OCI-LY1 (cell line): ENCODE data around the gene SLC15A4.

Experiments
- EZH2 ChIP-seq: fragments of 200-600 bp; sonication (generic), shearing (Covaris generic); IDR thresholded peaks from 2 replicates; pipeline ENCODE4 v1.8.0; 2017; ENCODE audit warnings: borderline replicate concordance, mixed run types, mild to moderate bottlenecking, antibody characterized with exemption, low read length, moderate library complexity, mixed read lengths
- TF ChIP-seq, protein P1 (sequence below): fragments of 200-600 bp; sonication (generic), shearing (Covaris generic); IDR thresholded peaks from 2 replicates; pipeline ENCODE4 v1.5.1; 2017; ENCODE audit warnings: mild to moderate bottlenecking, antibody characterized with exemption, low read length, moderate library complexity, mixed read lengths

DNA sequence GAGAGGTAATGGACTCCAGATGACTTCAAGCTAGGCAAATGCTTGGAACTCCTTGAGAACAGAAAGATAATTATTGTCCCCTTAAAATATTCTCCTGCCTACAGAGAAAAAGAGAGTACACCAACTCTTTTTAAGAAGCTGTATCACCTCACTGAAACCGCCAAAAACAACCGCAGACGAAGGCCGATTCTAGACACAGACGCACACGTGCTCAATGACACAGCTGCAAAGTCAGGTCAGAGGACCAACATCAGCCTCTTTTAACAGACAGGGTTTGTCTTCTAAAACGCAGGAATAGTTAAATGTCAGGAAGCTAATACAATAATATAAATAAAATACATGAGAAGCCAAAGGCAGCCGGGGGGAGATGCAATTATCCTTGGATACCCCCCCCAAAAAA, 19.0 kb downstream of the SLC15A4 start:
- TF ChIP-seq, protein P1, sequence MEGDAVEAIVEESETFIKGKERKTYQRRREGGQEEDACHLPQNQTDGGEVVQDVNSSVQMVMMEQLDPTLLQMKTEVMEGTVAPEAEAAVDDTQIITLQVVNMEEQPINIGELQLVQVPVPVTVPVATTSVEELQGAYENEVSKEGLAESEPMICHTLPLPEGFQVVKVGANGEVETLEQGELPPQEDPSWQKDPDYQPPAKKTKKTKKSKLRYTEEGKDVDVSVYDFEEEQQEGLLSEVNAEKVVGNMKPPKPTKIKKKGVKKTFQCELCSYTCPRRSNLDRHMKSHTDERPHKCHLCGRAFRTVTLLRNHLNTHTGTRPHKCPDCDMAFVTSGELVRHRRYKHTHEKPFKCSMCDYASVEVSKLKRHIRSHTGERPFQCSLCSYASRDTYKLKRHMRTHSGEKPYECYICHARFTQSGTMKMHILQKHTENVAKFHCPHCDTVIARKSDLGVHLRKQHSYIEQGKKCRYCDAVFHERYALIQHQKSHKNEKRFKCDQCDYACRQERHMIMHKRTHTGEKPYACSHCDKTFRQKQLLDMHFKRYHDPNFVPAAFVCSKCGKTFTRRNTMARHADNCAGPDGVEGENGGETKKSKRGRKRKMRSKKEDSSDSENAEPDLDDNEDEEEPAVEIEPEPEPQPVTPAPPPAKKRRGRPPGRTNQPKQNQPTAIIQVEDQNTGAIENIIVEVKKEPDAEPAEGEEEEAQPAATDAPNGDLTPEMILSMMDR: no peak
- no peak for TF ChIP-seq EZH2
